Testis (tissue), 3 donors: Measurements from ENCODE around the gene ATOSA. TPM values are rescaled to one million over a fixed set of nuclear protein-coding genes. Genes with fewer than 3 reads are reported as not detected.

Source experiments
- DNase-seq: peaks from one replicate; pipeline ENCODE4 v3.0.0-alpha.2; 2019
- H3K27ac ChIP-seq, 2 donors: fragments of 200-600 bp; sonication (generic); one replicate each; pipeline ENCODE4 v1.5.1; 2019
- H3K27me3 ChIP-seq: fragments of 200-600 bp; sonication (generic); one replicate; pipeline ENCODE4 v1.5.1; 2019
- H3K36me3 ChIP-seq: fragments of 200-600 bp; sonication (generic); one replicate; pipeline ENCODE4 v1.5.1; 2017; ENCODE audit warnings: low read depth; ENCODE audit errors: missing control alignments
- H3K4me1 ChIP-seq: fragments of 200-600 bp; sonication (generic); one replicate; pipeline ENCODE4 v1.5.1; 2019
- H3K4me3 ChIP-seq, 2 donors: fragments of 200-600 bp; sonication (generic); one replicate each; pipeline ENCODE4 v1.5.1; 2017 to 2019
- H3K9me3 ChIP-seq: fragments of 200-600 bp; sonication (generic); one replicate; pipeline ENCODE4 v1.5.1; 2017
- POLR2A ChIP-seq: fragments of 450-650 bp; IDR thresholded peaks from one replicate; pipeline ENCODE4 v1.6.1; 2017; ENCODE audit warnings: antibody characterized with exemption, mild to moderate bottlenecking, moderate library complexity
- WGBS, 2 donors: methylation state at CpG; one replicate each; pipeline ENCODE4 v1.1.5; 2018; 5-methylcytosine and 5-hydroxymethylcytosine counted together
- intact Hi-C: fragments of 100-400 bp; cut with DNase I; formaldehyde crosslinking; loops from one replicate; pipeline ENCODE4 v1.15.1; 2023; ENCODE audit warnings: low total_unique reads
- polyA plus RNA-seq: library from polyadenylated mRNA; stranded (reverse); fragments of 350-450 nt; fragmentation: Illumina TruSeq; extraction: RNeasy Lipid Tissue Mini Kit (QIAGEN cat#74804); gene quantifications from one replicate; pipeline ENCODE4 v1.2.3, GENCODE V29; 2014; ENCODE audit warnings: low read depth, low replicate concordance; ENCODE audit not compliant: insufficient read depth
- total RNA-seq, 2 donors: library from RNA; depleted of rRNA; stranded (reverse); fragments of >200 nt; gene quantifications; one replicate each; pipeline ENCODE4 v1.2.3, GENCODE V29; 2016
- TF ChIP-seq, protein P1 (sequence below), 3 experiments: fragments of 450-650 bp in 2 of 3; fragments of 200-600 bp in 1 of 3; sonication (generic) in 1 of 3; IDR thresholded peaks; one replicate each; pipeline ENCODE4 v1.5.1; 2016 to 2019; ENCODE audit warnings: antibody characterized with exemption in 3 of 3, mild to moderate bottlenecking in 2 of 3, moderate library complexity in 1 of 3

The ATOSA gene
- total and polyA plus RNA-seq, 3 donors from 2014 or later, result 37.9 to 129 (median 128) TPM

DNA sequence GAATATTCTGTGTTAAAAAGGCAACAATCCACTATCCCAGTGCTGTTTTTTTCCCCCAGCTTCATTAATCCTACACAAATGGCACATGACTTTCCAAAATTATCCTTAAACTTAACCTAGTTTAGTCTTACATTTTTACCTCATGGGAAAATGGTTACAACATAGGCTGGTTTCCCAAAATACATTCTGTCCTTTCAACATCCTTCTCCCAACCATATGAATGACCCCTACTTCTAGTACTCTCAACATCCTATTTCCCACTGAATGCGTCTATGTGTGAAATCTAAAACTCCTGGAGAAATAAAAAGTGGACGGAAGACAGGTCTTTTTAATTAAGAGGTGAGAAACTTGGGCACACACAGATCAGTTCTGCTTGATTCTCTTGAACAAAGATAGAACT, 33.3 kb downstream of the ATOSA start:
- H3K4me3 ChIP-seq, result no peak overlapping the region
- intact Hi-C loops, result no loop called here
- no peak overlapping the region for H3K27ac ChIP-seq
- WGBS, 2 donors, result 88 to 92% methylated on average over 2 of the region's 2 CpGs
- no peaks in the 10 kb centered on the region for H3K9me3 ChIP-seq
- no peaks in the 10 kb centered on the region for H3K36me3 ChIP-seq
- TF ChIP-seq, protein P1, sequence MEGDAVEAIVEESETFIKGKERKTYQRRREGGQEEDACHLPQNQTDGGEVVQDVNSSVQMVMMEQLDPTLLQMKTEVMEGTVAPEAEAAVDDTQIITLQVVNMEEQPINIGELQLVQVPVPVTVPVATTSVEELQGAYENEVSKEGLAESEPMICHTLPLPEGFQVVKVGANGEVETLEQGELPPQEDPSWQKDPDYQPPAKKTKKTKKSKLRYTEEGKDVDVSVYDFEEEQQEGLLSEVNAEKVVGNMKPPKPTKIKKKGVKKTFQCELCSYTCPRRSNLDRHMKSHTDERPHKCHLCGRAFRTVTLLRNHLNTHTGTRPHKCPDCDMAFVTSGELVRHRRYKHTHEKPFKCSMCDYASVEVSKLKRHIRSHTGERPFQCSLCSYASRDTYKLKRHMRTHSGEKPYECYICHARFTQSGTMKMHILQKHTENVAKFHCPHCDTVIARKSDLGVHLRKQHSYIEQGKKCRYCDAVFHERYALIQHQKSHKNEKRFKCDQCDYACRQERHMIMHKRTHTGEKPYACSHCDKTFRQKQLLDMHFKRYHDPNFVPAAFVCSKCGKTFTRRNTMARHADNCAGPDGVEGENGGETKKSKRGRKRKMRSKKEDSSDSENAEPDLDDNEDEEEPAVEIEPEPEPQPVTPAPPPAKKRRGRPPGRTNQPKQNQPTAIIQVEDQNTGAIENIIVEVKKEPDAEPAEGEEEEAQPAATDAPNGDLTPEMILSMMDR (IDR thresholded peaks at IDR 0.05), result no peak
- TF ChIP-seq POLR2A, result no peak
- H3K27me3 ChIP-seq, result no peaks in the 10 kb centered on the region
- DNase-seq, result no peak
- peaks cover 16% of the 10 kb centered on the region for H3K4me1 ChIP-seq

DNA sequence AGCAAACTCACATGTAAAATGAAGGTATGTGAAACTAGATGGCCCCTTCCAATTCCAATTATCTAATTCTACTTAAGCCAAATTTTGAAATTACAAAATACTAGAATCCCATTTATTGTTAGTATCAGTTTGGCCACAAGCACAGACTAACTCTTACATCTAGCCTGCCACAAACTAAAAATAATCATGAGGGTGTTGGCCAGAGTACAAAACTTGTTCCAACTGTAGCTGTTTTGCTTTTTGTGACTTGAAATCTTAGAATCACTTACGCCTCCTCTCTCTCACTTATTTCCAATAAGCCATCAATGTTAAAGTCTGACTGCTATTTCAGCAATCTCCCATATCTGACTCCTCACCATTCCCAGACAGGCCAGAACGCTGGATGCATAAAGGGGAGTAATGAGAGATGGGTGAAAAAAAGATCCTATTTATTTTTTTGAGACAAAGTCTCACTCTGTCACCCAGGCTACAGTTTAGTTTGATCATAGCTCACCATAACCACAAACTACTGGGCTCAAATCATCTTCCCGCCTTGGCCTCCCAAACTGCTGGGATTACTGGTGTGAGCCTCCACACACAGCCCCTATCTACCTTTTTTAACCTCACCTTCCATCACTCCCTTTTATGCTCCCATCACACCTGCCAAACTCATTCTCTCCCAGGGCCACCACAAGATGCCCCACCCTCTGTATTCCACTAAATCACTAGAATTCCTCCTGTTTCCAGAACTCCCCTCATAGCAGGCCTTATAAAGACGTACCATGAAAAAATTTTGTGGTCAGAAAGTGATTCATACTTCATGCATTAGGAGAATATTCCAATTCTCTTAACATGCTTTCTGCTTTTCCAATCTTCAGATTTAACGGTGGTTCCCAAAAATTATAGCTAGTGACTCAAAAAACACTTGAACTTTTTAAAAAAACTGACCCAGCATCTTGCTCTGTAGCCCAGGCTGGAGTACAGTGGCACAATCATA, 36.5 kb downstream of the ATOSA start:
- no peaks in the 10 kb centered on the region for H3K9me3 ChIP-seq
- no peaks in the 10 kb centered on the region for H3K36me3 ChIP-seq
- 53 to 58% methylated on average over 5 of the region's 5 CpGs for WGBS, 2 donors
- peak overlapping the region; percentile 11 to 68 for H3K27ac ChIP-seq
- TF ChIP-seq, protein P1 (IDR thresholded peaks at IDR 0.05), result no peak
- TF ChIP-seq POLR2A, result no peak
- H3K4me3 ChIP-seq, result no peak overlapping the region
- intact Hi-C loops, result no loop called here
- DNase-seq, result peak; percentile 27
- H3K4me1 ChIP-seq, result peaks cover 15% of the 10 kb centered on the region
- H3K27me3 ChIP-seq, result no peaks in the 10 kb centered on the region

DNA sequence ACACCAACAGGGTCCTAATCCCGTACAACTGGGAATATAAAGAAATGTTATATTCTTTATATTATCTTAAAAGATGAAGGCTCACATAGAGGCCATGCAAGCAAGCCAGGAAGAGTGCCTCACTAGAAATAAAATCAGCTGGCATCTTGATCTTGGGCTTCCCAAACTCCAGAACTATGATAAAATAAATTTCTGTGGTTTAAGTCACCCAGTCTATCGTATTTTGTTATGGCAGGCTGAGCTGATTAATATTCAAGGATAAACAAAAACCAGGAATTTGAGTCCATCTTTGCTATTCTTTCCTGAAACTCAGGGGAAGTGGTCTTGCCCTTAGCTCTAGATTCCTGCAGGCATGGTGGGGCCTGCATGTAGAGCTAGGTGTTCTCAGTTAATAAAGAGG, 42.7 kb downstream of the ATOSA start:
- TF ChIP-seq POLR2A, result no peak
- TF ChIP-seq, protein P1 (IDR thresholded peaks at IDR 0.05), result no peak
- intact Hi-C loops, result no loop called here
- 90 to 91% methylated on average over 2 of the region's 2 CpGs for WGBS, 2 donors
- DNase-seq, result no peak
- H3K36me3 ChIP-seq, result no peaks in the 10 kb centered on the region
- no peak overlapping the region for H3K4me3 ChIP-seq
- H3K27ac ChIP-seq, result no peak overlapping the region
- peaks cover 2% of the 10 kb centered on the region for H3K4me1 ChIP-seq
- no peaks in the 10 kb centered on the region for H3K27me3 ChIP-seq
- no peaks in the 10 kb centered on the region for H3K9me3 ChIP-seq

DNA sequence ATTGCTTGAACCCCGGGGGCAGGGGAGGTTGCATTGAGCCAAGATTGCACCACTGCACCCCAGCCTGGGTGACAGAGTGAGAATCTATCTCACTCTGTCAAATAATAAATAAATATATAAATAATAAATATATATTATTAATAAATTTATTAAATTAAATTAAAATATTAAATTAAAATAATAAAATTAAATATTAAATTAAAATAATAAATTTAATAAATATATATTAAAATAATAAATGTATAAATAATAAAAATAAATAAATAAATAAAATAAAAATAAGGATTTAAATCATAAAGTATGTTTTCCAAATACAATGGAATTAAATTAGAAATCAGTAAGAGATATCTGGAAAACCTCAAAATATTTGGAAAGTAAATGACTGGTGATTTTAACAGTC, 43.3 kb downstream of the ATOSA start:
- no peaks in the 10 kb centered on the region for H3K9me3 ChIP-seq
- DNase-seq, result no peak
- H3K27me3 ChIP-seq, result no peaks in the 10 kb centered on the region
- intact Hi-C loops, result no loop called here
- no peak overlapping the region for H3K27ac ChIP-seq
- H3K4me1 ChIP-seq, result no peaks in the 10 kb centered on the region
- no peak for TF ChIP-seq POLR2A
- TF ChIP-seq, protein P1 (IDR thresholded peaks at IDR 0.05), result no peak
- H3K36me3 ChIP-seq, result no peaks in the 10 kb centered on the region
- 100% methylated on average over 1 of the region's 1 CpG for WGBS, 2 donors
- H3K4me3 ChIP-seq, result no peak overlapping the region

Other genes starting within 250 kb of the ATOSA start
- 10 to 100 TPM; 24.3 to 35.5 TPM for gene MYO5A, start 150.5 kb downstream of the ATOSA start, total RNA-seq
- gene MYO5A, start 150.5 kb downstream of the ATOSA start, polyA plus RNA-seq, result 11.7 TPM
- gene ARPP19, start 110.4 kb downstream of the ATOSA start, total RNA-seq, result 100 to 1,000 TPM; 114 to 139 TPM
- gene ARPP19, start 110.4 kb downstream of the ATOSA start, polyA plus RNA-seq, result 162 TPM
- 1 to 10 TPM; 3.4 to 10.0 TPM for gene ONECUT1, start 110.9 kb upstream of the ATOSA start, total RNA-seq
- gene ONECUT1, start 110.9 kb upstream of the ATOSA start, polyA plus RNA-seq, result 3.6 TPM